ENCODE data around the gene ADGRL1.

The ADGRL1 gene

GRCh38 chr19:14150770-14151661 lies 55.0 kb downstream of the ADGRL1 start:
- DNase-seq: no peak
- Histone ChIP-seq H3K4me3 (ENCODE audit: insufficient read depth in 1 of 2, low read depth in 1 of 2, low read length in 2 of 2) (no peak overlapping the region), H2BK12ac (ENCODE audit: low read length in 2 of 2) (no peak overlapping the region), H3K9ac (ENCODE audit: low read length) (no peak overlapping the region), H3K4me2 (ENCODE audit: low read length, poor library complexity, severe bottlenecking) (no peak overlapping the region), H2AFZ (ENCODE audit: low read depth, low read length) (no peak overlapping the region), H3K79me1 (replicated peaks; ENCODE audit: low read length, poor library complexity, severe bottlenecking) (peaks cover 23% of the 10 kb centered on the region), H2AK5ac (ENCODE audit: low read length, severe bottlenecking) (no peak overlapping the region), H3K23ac (ENCODE audit: low read length in 2 of 2) (no peak overlapping the region), H2BK120ac (ENCODE audit: low read depth, low read length) (no peak overlapping the region), H4K91ac (ENCODE audit: low read length) (no peak overlapping the region), H3K27me3 (ENCODE audit: control insufficient read depth in 1 of 2, insufficient read depth in 1 of 2, low read length in 2 of 2) (no peaks in the 10 kb centered on the region), H3K14ac (ENCODE audit: low read length in 2 of 2) (no peak overlapping the region), H3K4ac (ENCODE audit: low read depth in 1 of 2, low read length in 2 of 2) (no peak overlapping the region), H2BK5ac (ENCODE audit: low read depth, low read length, poor library complexity, severe bottlenecking) (no peak overlapping the region), H3K9me3 (ENCODE audit: control insufficient read depth, low read length) (no peaks in the 10 kb centered on the region), H3K18ac (ENCODE audit: low read depth in 1 of 2, low read length in 2 of 2) (no peak overlapping the region), H3K4me1 (ENCODE audit: control insufficient read depth, insufficient read depth, low read depth, low read length) (peaks cover 7% of the 10 kb centered on the region), H4K8ac (ENCODE audit: low read length) (no peak overlapping the region), H3K36me3 (ENCODE audit: control insufficient read depth in 1 of 2, insufficient read depth in 2 of 2, low read depth in 1 of 2, low read length in 2 of 2) (peaks cover 14 to 54% of the 10 kb centered on the region in 2 experiments), H2BK15ac (ENCODE audit: low read depth, poor library complexity, severe bottlenecking) (no peak overlapping the region), H3K27ac (ENCODE audit: low read length, poor library complexity, severe bottlenecking) (no peak overlapping the region)
- WGBS: 97% methylated on average over 40 of the region's 47 CpGs

DNA sequence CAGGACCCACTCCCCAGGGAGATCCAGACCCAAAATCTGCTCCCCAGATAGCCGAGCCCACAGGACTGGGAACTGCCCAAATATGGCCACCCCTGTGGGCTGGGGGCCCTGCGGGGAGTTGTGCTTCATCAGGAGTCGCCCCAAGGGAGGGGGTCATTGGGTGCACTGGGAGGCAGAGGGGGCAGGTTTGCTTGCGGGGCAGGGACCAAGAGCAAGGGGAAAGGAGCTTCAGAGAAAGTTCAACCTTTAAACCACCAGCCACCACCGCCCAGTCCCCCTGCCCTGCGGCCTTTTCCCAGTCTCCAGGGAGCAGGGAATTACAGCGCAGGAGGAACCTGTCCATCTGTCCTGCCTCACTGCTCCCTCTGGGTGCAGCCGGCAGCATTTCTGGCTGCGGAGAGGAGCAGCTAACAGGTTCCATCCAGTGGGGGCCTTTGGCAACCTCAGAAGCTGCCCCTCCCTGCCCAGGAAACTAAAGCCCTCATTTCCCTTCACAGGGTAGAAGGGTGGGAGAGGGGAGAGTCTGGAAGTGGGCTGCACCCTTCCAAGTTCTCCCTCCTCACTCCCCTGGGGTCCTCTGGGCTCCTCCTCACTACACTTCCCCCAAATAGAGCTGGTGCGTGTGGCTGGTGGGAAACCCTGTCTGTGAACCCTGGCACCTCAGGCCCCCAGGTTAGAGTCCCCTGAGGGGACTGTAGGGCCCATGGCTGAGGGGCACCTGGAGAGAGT lies 55.8 kb downstream of the ADGRL1 start:
- Histone ChIP-seq H3K4me2 (ENCODE audit: low read length, poor library complexity, severe bottlenecking) (no peak overlapping the region), H3K18ac (ENCODE audit: low read depth in 1 of 2, low read length in 2 of 2) (no peak overlapping the region), H2AK5ac (ENCODE audit: low read length, severe bottlenecking) (no peak overlapping the region), H2AFZ (ENCODE audit: low read depth, low read length) (no peak overlapping the region), H3K14ac (ENCODE audit: low read length in 2 of 2) (no peak overlapping the region), H3K4me1 (ENCODE audit: control insufficient read depth, insufficient read depth, low read depth, low read length) (peaks cover 9% of the 10 kb centered on the region), H3K9me3 (ENCODE audit: control insufficient read depth, low read length) (no peaks in the 10 kb centered on the region), H2BK12ac (ENCODE audit: low read length in 2 of 2) (no peak overlapping the region), H4K91ac (ENCODE audit: low read length) (no peak overlapping the region), H3K9ac (ENCODE audit: low read length) (peak overlapping the region; percentile 89), H3K79me1 (replicated peaks; ENCODE audit: low read length, poor library complexity, severe bottlenecking) (peaks cover 28% of the 10 kb centered on the region), H3K36me3 (ENCODE audit: control insufficient read depth in 1 of 2, insufficient read depth in 2 of 2, low read depth in 1 of 2, low read length in 2 of 2) (peaks cover 9 to 46% of the 10 kb centered on the region in 2 experiments), H2BK15ac (ENCODE audit: low read depth, poor library complexity, severe bottlenecking) (no peak overlapping the region), H2BK120ac (ENCODE audit: low read depth, low read length) (no peak overlapping the region), H3K23ac (ENCODE audit: low read length in 2 of 2) (no peak overlapping the region), H4K8ac (ENCODE audit: low read length) (no peak overlapping the region), H2BK5ac (ENCODE audit: low read depth, low read length, poor library complexity, severe bottlenecking) (no peak overlapping the region), H3K27ac (ENCODE audit: low read length, poor library complexity, severe bottlenecking) (no peak overlapping the region), H3K4ac (ENCODE audit: low read depth in 1 of 2, low read length in 2 of 2) (no peak overlapping the region), H3K4me3 (ENCODE audit: insufficient read depth in 1 of 2, low read depth in 1 of 2, low read length in 2 of 2) (peak overlapping the region in 1 of 2 experiments; percentile 65), H3K27me3 (ENCODE audit: control insufficient read depth in 1 of 2, insufficient read depth in 1 of 2, low read length in 2 of 2) (no peaks in the 10 kb centered on the region)
- no peak for DNase-seq
- WGBS: 84% methylated on average over 9 of the region's 10 CpGs

DNA sequence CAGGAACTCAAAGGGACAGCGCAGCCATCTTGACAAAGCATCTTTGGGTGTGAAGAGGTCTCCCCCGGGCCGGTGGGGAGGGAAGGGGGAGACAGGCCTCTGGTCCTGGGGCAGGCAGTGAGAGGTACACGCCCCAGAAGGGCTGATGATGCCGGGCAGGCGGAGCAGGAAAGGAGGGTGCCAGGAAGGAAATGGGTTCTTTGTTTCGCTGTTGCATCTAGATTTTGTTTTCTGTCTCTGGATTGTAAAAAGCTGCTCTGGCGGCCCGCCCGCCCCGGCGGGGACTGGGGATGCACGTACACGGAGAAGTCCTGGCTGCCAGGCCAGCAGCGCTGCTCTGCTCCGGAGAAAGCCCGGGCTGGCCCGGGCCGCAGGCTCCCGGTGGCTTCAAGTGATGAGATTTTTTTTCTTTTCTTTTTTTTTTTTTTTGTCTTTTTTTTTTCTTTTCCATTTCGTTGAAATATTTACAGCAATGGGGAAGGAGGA lies 56.4 kb downstream of the ADGRL1 start:
- no peak overlapping the region for H3K14ac ChIP-seq (ENCODE audit: low read length in 2 of 2)
- H3K36me3 ChIP-seq (ENCODE audit: control insufficient read depth in 1 of 2, insufficient read depth in 2 of 2, low read depth in 1 of 2, low read length in 2 of 2): peaks cover 5 to 41% of the 10 kb centered on the region in 2 experiments
- no peak overlapping the region for H2BK120ac ChIP-seq (ENCODE audit: low read depth, low read length)
- no peak overlapping the region for H4K8ac ChIP-seq (ENCODE audit: low read length)
- no peak overlapping the region for H2AFZ ChIP-seq (ENCODE audit: low read depth, low read length)
- H2BK5ac ChIP-seq (ENCODE audit: low read depth, low read length, poor library complexity, severe bottlenecking): no peak overlapping the region
- DNase-seq: no peak
- H3K4me3 ChIP-seq (ENCODE audit: insufficient read depth in 1 of 2, low read depth in 1 of 2, low read length in 2 of 2): peak overlapping the region in 1 of 2 experiments; percentile 65
- no peak overlapping the region for H3K4ac ChIP-seq (ENCODE audit: low read depth in 1 of 2, low read length in 2 of 2)
- no peak overlapping the region for H3K4me2 ChIP-seq (ENCODE audit: low read length, poor library complexity, severe bottlenecking)
- H2BK12ac ChIP-seq (ENCODE audit: low read length in 2 of 2): no peak overlapping the region
- no peak overlapping the region for H3K27ac ChIP-seq (ENCODE audit: low read length, poor library complexity, severe bottlenecking)
- no peaks in the 10 kb centered on the region for H3K27me3 ChIP-seq (ENCODE audit: control insufficient read depth in 1 of 2, insufficient read depth in 1 of 2, low read length in 2 of 2)
- no peak overlapping the region for H3K23ac ChIP-seq (ENCODE audit: low read length in 2 of 2)
- no peak overlapping the region for H3K18ac ChIP-seq (ENCODE audit: low read depth in 1 of 2, low read length in 2 of 2)
- 78% methylated on average over 14 of the region's 21 CpGs for WGBS
- H4K91ac ChIP-seq (ENCODE audit: low read length): no peak overlapping the region
- no peak overlapping the region for H2BK15ac ChIP-seq (ENCODE audit: low read depth, poor library complexity, severe bottlenecking)
- peaks cover 9% of the 10 kb centered on the region for H3K4me1 ChIP-seq (ENCODE audit: control insufficient read depth, insufficient read depth, low read depth, low read length)
- no peaks in the 10 kb centered on the region for H3K9me3 ChIP-seq (ENCODE audit: control insufficient read depth, low read length)
- peaks cover 29% of the 10 kb centered on the region for H3K79me1 ChIP-seq (replicated peaks; ENCODE audit: low read length, poor library complexity, severe bottlenecking)
- H3K9ac ChIP-seq (ENCODE audit: low read length): peak overlapping the region; percentile 89
- H2AK5ac ChIP-seq (ENCODE audit: low read length, severe bottlenecking): no peak overlapping the region

Measured in mesenchymal stem cell (in vitro differentiated cells and primary cell).